Trophoblast cell (in vitro differentiated cells and primary cell): Measurements from ENCODE around the gene HORMAD1.

Experiments used
- DNase-seq, 2 donors: peaks; one replicate each; pipeline ENCODE4 v3.0.0-alpha.2; 2016
- H2AFZ ChIP-seq: 2 replicates; pipeline ENCODE4 v1.6.1; 2013; ENCODE audit warnings: low read length, moderate library complexity, mild to moderate bottlenecking; ENCODE audit not compliant: insufficient read depth, poor library complexity
- H2AK5ac ChIP-seq: 2 replicates; pipeline ENCODE4 v1.6.1; 2013; ENCODE audit warnings: mild to moderate bottlenecking, low read length
- H2BK120ac ChIP-seq: 2 replicates; pipeline ENCODE4 v1.6.1; 2013; ENCODE audit warnings: low read length, mild to moderate bottlenecking, moderate library complexity; ENCODE audit not compliant: insufficient read depth, poor library complexity
- H2BK12ac ChIP-seq: 2 replicates; pipeline ENCODE4 v1.6.1; 2013; ENCODE audit warnings: mild to moderate bottlenecking, low read length, moderate library complexity
- H2BK5ac ChIP-seq: 2 replicates; pipeline ENCODE4 v1.6.1; 2013; ENCODE audit warnings: low read length, low read depth, moderate library complexity, mild to moderate bottlenecking; ENCODE audit not compliant: poor library complexity
- H3K14ac ChIP-seq: 2 replicates; pipeline ENCODE4 v1.6.1; 2013; ENCODE audit warnings: mild to moderate bottlenecking, low read length
- H3K18ac ChIP-seq: 2 replicates; pipeline ENCODE4 v1.6.1; 2013; ENCODE audit warnings: mild to moderate bottlenecking, low read length
- H3K23ac ChIP-seq: 2 replicates; pipeline ENCODE4 v1.6.1; 2013; ENCODE audit warnings: low read length
- H3K27ac ChIP-seq: 2 replicates; pipeline ENCODE4 v1.5.1; 2013; ENCODE audit warnings: low read depth, mild to moderate bottlenecking, inconsistent platforms, low read length, moderate library complexity
- H3K27me3 ChIP-seq: 2 replicates; pipeline ENCODE4 v1.6.1; 2013; ENCODE audit warnings: inconsistent platforms, mild to moderate bottlenecking, low read length, moderate library complexity; ENCODE audit not compliant: insufficient read depth
- H3K36me3 ChIP-seq, 2 experiments: 1 replicate in 1 of 2; 2 replicates in 1 of 2; pipeline ENCODE4 v1.6.1; 2013; ENCODE audit warnings: low read length in 2 of 2, mild to moderate bottlenecking in 2 of 2, moderate library complexity in 1 of 2; ENCODE audit not compliant: insufficient read depth in 2 of 2, control insufficient read depth in 1 of 2
- H3K4ac ChIP-seq: 2 replicates; pipeline ENCODE4 v1.6.1; 2013; ENCODE audit warnings: low read depth, mild to moderate bottlenecking, low read length, moderate library complexity
- H3K4me1 ChIP-seq, 2 experiments: 1 replicate in 1 of 2; 2 replicates in 1 of 2; pipeline ENCODE4 v1.6.1; 2013; ENCODE audit warnings: low read length in 2 of 2, mild to moderate bottlenecking in 2 of 2, moderate library complexity in 1 of 2; ENCODE audit not compliant: insufficient read depth in 2 of 2, control insufficient read depth in 1 of 2
- H3K4me2 ChIP-seq: 2 replicates; pipeline ENCODE4 v1.6.1; 2013; ENCODE audit warnings: inconsistent platforms, mild to moderate bottlenecking, low read length, moderate library complexity
- H3K4me3 ChIP-seq: 2 replicates; pipeline ENCODE4 v1.5.1; 2013; ENCODE audit warnings: mild to moderate bottlenecking, low read depth, low read length, inconsistent platforms
- H3K79me1 ChIP-seq: one replicate; pipeline ENCODE4 v1.6.1; 2013; ENCODE audit warnings: low read length
- H3K79me2 ChIP-seq: 2 replicates; pipeline ENCODE4 v1.6.1; 2013; ENCODE audit warnings: low read length, mild to moderate bottlenecking; ENCODE audit not compliant: control insufficient read depth, insufficient read depth, poor library complexity
- H3K9ac ChIP-seq: 2 replicates; pipeline ENCODE4 v1.6.1; 2013; ENCODE audit warnings: mild to moderate bottlenecking, low read length
- H3K9me3 ChIP-seq: 2 replicates; pipeline ENCODE4 v1.6.1; 2013; ENCODE audit warnings: low read depth, mild to moderate bottlenecking, control low read depth, inconsistent platforms, low read length; ENCODE audit not compliant: insufficient read depth
- H4K12ac ChIP-seq: 2 replicates; pipeline ENCODE4 v1.6.1; 2013; ENCODE audit warnings: low read depth, mild to moderate bottlenecking, low read length, moderate library complexity
- H4K8ac ChIP-seq: 2 replicates; pipeline ENCODE4 v1.6.1; 2013; ENCODE audit warnings: low read depth, mild to moderate bottlenecking, low read length, moderate library complexity
- H4K91ac ChIP-seq: one replicate; pipeline ENCODE4 v1.6.1; 2013; ENCODE audit warnings: low read depth, mild to moderate bottlenecking, low read length, moderate library complexity
- WGBS: extraction: QIAGEN DNeasy Blood & Tissue Kit; methylation state at CpG from one replicate; pipeline ENCODE4 v1.1.7; 2013; ENCODE audit warnings: missing lambda C conversion rate; ENCODE audit not compliant: insufficient read length, insufficient coverage; ENCODE audit errors: extremely low coverage; 5-methylcytosine and 5-hydroxymethylcytosine counted together

HORMAD1 gene

DNA sequence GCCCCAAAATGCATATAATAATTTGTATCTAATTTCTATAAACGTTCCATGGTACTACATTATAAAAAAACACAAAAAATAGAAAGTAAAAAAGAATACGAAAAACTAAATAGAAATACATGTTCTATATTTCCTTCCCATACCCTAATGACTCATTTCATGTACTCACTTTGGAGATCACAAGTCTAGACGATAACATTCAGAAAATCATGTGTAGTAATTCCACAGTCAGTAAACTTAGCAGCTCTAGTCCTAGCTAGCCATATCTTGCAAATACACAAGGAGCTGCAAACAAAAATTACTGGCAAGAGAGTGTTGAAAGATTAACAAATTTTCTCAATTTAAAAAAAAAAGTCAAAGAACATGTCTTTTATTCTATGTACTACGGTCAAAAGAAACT lies 25.1 kb downstream of the HORMAD1 start:
- Histone ChIP-seq H3K36me3 (peaks cover 5 to 7% of the 10 kb centered on the region in 2 experiments), H4K91ac (no peak overlapping the region), H3K23ac (no peak overlapping the region), H3K9me3 (no peaks in the 10 kb centered on the region), H2AK5ac (no peak overlapping the region), H2BK5ac (no peak overlapping the region), H3K18ac (no peak overlapping the region), H3K4me1 (no peaks in the 10 kb centered on the region), H4K8ac (no peak overlapping the region), H2AFZ (no peak overlapping the region), H2BK120ac (no peak overlapping the region), H2BK12ac (no peak overlapping the region), H3K4me3 (no peak overlapping the region), H3K79me1 (no peaks in the 10 kb centered on the region), H3K14ac (no peak overlapping the region), H3K9ac (no peak overlapping the region), H3K4me2 (no peak overlapping the region), H4K12ac (no peak overlapping the region), H3K27me3 (no peaks in the 10 kb centered on the region), H3K4ac (no peak overlapping the region), H3K27ac (no peak overlapping the region), H3K79me2 (no peaks in the 10 kb centered on the region)
- DNase-seq = no peak
- no CpG with 5 or more reads among the region's 4 CpGs for WGBS

DNA sequence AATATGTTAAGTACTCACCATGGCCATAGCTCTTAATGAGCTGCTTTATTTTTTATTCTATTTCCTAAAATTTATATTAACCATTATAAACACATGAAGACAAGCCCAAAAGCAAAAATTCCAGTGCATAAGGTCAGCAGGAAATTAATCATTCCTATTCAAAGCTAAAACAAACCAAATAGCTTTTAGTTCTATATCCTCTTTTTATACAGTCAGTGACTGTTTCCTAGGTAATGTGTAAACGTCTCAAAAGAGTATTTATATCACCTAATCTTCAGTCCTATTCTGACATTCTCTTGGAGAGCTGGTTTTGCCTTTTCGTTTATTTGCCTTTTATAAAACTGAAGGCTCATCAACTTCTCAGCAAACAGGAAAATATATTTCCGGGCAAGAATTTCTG lies 28.0 kb downstream of the HORMAD1 start:
- Histone ChIP-seq H3K27me3 (no peaks in the 10 kb centered on the region), H3K23ac (no peak overlapping the region), H3K4me1 (no peaks in the 10 kb centered on the region), H4K8ac (no peak overlapping the region), H3K9me3 (no peaks in the 10 kb centered on the region), H3K79me1 (no peaks in the 10 kb centered on the region), H3K79me2 (no peaks in the 10 kb centered on the region), H2BK5ac (no peak overlapping the region), H4K91ac (no peak overlapping the region), H2BK12ac (no peak overlapping the region), H3K4me2 (no peak overlapping the region), H3K9ac (no peak overlapping the region), H3K36me3 (peaks cover 5 to 10% of the 10 kb centered on the region in 2 experiments), H3K27ac (no peak overlapping the region), H4K12ac (no peak overlapping the region), H2BK120ac (no peak overlapping the region), H3K18ac (no peak overlapping the region), H2AK5ac (no peak overlapping the region), H2AFZ (no peak overlapping the region), H3K14ac (no peak overlapping the region), H3K4ac (no peak overlapping the region), H3K4me3 (no peak overlapping the region)
- DNase-seq = no peak
- WGBS = no CpG with 5 or more reads among the region's 3 CpGs

GRCh38 chr1:150688763-150689162 lies 31.9 kb downstream of the HORMAD1 start:
- Histone ChIP-seq H3K27me3 (no peaks in the 10 kb centered on the region), H4K91ac (no peak overlapping the region), H3K23ac (no peak overlapping the region), H3K27ac (no peak overlapping the region), H3K18ac (no peak overlapping the region), H3K36me3 (peaks cover 10 to 12% of the 10 kb centered on the region in 2 experiments), H2BK120ac (no peak overlapping the region), H3K14ac (no peak overlapping the region), H2BK12ac (no peak overlapping the region), H3K4ac (no peak overlapping the region), H3K4me2 (no peak overlapping the region), H2AK5ac (no peak overlapping the region), H3K9me3 (no peaks in the 10 kb centered on the region), H3K9ac (no peak overlapping the region), H3K4me3 (no peak overlapping the region), H3K4me1 (no peaks in the 10 kb centered on the region), H4K12ac (no peak overlapping the region), H4K8ac (no peak overlapping the region), H2BK5ac (no peak overlapping the region), H2AFZ (no peak overlapping the region), H3K79me1 (no peaks in the 10 kb centered on the region), H3K79me2 (no peaks in the 10 kb centered on the region)
- no CpG with 5 or more reads among the region's 1 CpG for WGBS
- DNase-seq = no peak

GRCh38 chr1:150686275-150686674 lies 34.4 kb downstream of the HORMAD1 start:
- H4K91ac ChIP-seq = no peak overlapping the region
- no peak overlapping the region for H3K14ac ChIP-seq
- H2BK5ac ChIP-seq = no peak overlapping the region
- no peaks in the 10 kb centered on the region for H3K27me3 ChIP-seq
- no peak overlapping the region for H2BK12ac ChIP-seq
- H3K4me3 ChIP-seq = no peak overlapping the region
- no peak overlapping the region for H3K23ac ChIP-seq
- no peak overlapping the region for H3K27ac ChIP-seq
- H3K79me1 ChIP-seq = no peaks in the 10 kb centered on the region
- H4K8ac ChIP-seq = no peak overlapping the region
- WGBS = no CpG with 5 or more reads among the region's 3 CpGs
- no peak for DNase-seq
- no peak overlapping the region for H2AFZ ChIP-seq
- no peaks in the 10 kb centered on the region for H3K4me1 ChIP-seq
- H3K9me3 ChIP-seq = no peaks in the 10 kb centered on the region
- no peak overlapping the region for H2AK5ac ChIP-seq
- H3K9ac ChIP-seq = no peak overlapping the region
- no peak overlapping the region for H2BK120ac ChIP-seq
- peaks cover 7 to 10% of the 10 kb centered on the region in 2 experiments for H3K36me3 ChIP-seq
- H4K12ac ChIP-seq = peak overlapping the region; percentile 3
- no peak overlapping the region for H3K18ac ChIP-seq
- no peaks in the 10 kb centered on the region for H3K79me2 ChIP-seq
- H3K4ac ChIP-seq = no peak overlapping the region
- H3K4me2 ChIP-seq = no peak overlapping the region
